GM18519 (cell line): ENCODE data around the gene BMP7.
"Not testable (repeated sequence)": the region's sequence is repeated elsewhere in the genome, so short reads cannot be mapped to it uniquely, and the experiment has no call there.

Source experiments
- ATAC-seq: cut with Tn5 transposase; IDR thresholded peaks from one replicate; pipeline ENCODE4 v1.9.1; 2021; ENCODE audit warnings: mild to moderate bottlenecking, moderate library complexity; ENCODE audit not compliant: unreplicated experiment, low FRiP score

Gene BMP7

DNA sequence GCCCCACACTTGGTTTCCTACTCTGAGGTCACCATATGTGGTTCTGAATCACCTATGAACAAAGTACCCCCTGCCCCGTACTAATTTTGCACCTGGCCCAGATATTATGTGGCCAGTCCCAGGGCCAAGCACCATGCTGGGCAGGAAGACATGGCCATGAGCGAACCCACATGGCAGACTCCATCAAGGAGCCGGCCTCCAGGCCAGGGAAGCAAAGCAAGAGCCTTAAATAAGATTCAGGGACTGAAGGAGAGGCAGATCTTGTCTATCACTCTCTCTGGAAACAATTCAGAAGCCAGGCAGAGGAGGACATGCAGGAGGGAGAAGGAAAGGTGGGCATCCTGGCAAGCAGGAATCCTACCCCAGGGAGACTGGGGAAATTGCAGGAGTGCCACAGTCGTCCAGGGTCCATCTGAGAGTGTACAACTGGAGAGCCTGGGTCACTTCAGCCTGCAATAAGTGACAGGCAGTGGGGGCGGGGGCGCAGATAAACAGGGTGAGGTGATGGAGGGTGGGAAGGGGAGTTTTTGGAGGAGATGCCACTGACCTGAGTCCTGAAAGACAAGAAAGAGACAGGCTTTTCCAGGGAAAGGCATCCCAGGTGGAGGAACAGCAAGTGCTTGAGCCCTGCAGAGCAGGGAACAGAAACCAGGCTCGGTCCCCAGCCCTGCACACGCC is 2.1 kb upstream of the BMP7 start:
- ATAC-seq = no peak

DNA sequence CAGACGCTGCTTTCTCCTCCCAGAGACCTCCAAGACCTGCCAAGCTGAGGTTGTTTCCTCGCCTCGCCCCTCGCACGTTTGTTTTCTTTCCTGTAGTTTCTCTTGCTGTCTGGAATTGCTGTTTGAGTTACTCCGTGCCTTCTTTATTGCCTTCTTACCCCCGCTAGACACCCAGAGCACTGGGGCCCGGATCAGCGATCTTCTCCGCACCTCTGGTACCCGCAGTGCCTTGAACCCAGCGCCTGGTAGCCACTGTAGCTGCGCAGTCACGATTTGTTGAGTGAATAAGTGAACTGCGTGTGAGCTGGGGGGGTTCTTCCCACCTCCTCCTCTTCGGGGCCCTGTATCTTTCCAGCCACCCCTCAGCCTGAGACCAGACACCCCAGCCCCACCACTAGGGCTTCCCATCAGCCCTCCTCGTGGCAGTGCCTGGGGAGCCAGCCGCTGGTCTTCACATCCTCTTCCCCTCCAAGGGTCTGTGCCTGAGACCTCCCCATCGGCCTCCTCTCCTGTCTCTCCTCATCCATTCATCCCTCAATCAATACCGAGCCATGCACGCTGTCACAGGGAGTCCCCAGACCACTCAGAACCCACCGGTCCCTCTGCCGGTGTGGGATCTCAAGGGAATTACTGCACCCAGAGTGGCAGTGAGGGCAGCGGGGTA is 849 bp upstream of the BMP7 start:
- no peak for ATAC-seq

DNA sequence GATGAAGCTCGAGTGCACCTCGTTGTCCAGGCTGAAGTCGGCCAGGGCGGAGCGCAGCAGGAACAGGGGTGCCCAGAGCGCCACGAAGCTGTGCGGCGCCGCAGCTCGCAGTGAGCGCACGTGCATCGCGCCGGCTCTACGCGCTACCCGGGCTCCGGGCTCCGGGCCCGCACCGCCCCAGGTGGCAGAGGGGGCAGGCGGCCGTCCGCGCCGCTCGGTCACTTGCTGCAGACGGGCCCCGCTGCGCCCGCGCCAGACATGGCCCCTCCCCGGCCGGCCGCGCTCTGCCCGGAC is 497 bp downstream of the BMP7 start:
- no peak for ATAC-seq

DNA sequence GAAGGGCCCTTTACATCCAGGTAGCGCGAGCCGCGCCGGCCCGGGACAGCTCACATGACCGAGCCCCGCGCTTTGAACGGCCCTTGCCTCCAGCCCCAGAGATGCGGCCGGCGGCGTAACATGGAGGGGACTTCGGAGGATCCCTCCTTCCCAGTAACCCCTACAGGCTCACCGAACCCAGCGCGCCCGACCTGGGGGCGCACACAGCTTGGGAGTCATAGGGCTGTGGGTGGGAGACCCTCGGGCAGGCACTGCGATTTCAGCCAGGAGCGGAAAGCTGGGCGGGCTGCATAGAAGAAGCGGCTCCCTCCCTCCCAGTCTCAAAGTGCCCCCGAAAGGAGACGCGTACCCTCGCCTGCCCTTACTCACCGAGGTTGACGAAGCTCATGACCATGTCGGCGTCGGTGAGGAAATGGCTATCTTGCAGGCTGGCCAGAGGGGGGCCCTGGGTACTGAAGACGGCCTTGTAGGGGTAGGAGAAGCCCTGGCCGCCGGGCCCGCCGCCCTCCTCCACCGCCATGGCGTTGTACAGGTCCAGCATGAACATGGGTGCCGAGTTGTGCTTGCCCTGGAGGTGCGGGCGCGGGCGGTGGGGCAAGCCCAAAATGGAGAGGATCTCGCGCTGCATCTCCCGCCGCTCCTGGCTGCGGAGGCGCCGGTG is 975 bp downstream of the BMP7 start:
- no peak for ATAC-seq

DNA sequence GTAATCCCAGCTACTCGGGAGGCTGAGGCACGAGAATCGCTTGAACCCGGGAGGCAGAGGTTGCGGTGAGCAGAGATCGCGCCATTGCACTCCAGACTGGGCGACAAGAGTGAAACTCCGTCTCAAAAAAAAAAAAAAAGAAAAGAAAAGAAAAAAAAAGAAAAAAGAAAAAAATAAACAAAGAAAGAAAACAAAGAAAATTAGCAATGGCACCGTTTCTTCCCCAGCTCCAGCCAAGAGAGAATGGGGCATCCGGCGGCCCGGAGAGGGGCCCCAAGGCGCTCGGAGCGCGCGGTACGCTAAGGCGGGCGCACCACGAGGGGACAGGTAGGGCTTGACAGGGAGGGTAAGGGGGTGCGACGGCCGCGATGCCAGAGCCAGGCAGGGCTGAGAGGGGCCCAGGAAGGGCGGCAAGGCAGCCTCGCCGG is 1.5 kb downstream of the BMP7 start:
- ATAC-seq = not testable (repeated sequence)

DNA sequence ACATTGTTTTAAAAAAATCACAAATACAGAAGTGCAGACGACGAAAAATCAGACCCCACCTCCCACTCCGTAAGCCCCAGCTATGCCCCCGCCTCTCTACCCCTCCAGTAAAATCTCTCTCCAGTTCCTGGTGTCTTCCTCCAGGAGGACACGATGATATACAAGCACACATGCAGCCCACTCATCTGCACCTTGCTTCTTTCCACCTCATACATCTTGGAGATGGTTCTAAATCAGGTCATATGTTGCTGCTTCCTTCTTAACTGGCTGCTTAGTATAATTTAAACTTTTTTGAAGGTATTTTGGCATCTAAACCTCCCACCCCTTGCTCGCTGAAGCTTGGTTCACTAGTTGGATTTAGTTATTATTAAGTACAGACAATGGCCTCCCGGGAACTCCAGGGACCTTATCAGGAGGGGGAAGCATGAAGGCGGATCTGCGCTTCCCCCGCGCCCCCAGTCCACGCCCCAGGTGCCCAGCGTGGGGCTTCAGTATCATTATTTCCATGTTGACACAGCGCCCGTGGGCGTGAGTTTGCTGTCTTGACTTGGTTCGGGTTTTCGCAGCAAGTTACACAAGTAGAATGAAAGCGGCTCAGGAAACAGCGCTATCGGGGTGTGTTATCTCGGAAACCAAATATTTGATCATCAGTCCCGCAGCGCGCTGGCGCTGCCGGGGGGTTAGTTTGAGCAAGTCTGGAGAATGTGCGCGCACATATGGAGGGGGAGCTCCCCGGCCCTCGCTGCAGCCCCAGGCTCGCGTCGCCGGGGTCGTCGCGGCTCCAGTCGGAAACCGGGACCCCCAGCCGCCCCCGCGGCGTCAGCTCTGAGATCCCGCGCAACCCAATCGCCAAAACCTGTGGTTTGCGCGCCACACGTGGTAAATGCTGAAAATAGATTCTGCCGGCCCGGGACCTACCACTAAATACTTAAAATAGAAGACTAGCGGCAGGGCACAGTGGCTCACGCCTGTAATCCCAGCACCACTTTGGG is 2.3 kb downstream of the BMP7 start:
- ATAC-seq = no peak

DNA sequence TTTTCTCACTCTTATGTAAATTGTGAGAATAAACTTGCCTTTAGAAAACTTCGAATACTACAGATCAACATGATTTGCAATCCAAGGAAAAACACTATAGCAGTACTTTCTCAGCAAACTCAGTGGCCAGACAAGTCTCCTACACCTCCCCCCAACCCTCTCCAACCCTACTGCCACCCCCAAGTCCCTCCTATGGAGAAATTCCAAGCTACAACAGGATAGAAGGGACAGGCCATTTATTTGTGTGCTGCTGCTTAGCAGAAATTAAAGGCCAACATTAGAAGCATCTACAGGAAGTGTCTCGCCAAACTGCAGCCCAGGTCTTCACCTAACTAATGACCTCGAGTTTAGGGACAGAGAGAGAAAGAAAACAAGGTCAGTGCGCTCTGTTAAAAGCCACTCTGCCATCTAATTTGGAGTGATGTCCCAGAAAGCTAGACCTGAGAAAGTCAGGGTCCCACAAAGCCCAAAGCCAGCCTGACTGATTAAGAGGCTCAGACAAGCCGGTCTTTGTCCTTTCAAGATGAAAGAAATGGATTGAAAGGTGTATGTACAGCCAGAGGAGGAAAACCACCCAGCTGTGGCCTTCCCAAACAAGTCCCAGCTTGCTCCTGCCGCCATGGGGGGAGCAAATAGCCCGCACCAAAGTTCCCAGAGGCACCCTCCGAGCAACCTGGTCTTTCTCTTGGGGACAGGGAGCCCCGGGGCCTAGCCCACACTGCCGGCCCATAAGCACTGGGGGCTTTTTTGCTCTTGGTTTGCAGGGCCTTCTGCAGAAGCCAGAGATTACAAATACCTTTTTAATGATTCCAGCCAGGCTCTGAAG is 3.4 kb downstream of the BMP7 start:
- ATAC-seq = no peak

DNA sequence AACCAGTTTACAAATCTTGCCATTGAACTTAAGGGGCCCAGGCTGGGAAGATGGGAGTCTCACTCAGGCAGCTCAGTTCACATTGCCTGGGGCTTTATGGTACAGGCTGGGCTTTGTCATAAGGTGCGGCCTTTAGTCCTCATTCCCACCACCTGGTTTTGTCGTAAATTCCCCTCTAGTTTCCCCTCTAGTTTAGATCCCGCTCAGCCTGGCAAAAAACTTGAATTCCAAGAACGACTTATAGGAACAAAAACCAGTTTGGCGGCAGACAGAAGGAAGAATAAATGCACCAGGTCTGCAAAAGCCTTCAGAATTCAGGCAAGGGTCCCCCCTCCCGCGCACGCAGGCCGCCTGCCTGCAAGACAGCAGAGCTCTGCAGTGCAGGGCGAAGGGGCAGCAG is 4.1 kb downstream of the BMP7 start:
- no peak for ATAC-seq

DNA sequence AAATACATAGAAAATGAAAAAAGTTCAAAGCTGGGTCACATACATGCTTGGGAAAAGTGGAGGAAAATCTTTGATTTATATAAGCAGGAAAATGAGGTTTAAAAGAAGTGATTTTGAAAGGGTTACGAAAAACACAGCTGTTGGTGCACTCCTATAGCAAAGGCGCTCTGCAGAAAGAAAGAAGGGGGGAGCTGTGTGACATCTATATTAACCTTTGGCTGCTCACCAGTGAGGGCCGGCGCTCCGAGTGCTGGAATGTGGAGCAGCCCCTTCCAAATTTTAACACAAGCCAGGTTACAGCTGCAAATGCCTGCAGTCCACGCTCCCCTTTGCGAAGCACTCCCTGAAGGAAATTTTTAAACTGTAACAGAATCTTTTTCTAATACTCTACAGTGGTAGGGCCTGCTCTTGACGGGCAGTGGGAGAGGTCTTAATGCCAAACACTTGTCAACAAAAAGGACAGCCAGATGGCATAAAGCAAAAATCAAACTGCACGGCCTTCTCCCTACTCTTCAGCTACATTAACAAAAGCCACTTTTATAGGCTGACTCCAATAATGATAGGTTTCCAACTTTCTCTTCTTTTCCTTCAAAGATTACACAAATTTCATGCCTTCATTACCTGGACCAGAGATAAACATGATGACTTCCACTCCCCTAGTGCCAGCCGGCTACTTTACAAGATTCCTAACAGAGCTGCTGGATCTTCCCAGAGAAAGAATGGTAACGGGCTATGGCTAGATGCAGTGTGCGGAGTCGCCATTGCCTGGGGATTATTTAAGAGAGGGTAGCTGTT is 4.8 kb downstream of the BMP7 start:
- ATAC-seq = no peak

DNA sequence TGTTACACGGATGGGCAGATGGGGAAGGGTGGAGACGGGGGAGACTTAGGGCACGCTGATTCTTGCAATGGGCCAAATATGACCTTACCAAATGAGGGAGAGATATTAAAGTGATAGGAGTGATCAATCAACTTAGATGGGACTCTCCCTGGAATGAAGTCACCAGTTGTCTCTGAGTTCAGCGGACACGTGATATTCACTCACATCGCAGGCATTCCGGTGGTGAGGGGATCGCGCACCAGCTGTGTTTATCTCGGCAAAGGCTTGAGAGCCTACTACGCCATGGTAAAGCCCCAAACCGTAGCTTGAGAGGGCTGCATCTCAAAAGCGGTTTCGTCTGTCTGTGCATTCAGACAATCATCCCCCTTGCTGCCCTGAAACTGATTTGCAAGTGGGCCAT is 5.5 kb downstream of the BMP7 start:
- ATAC-seq = no peak

DNA sequence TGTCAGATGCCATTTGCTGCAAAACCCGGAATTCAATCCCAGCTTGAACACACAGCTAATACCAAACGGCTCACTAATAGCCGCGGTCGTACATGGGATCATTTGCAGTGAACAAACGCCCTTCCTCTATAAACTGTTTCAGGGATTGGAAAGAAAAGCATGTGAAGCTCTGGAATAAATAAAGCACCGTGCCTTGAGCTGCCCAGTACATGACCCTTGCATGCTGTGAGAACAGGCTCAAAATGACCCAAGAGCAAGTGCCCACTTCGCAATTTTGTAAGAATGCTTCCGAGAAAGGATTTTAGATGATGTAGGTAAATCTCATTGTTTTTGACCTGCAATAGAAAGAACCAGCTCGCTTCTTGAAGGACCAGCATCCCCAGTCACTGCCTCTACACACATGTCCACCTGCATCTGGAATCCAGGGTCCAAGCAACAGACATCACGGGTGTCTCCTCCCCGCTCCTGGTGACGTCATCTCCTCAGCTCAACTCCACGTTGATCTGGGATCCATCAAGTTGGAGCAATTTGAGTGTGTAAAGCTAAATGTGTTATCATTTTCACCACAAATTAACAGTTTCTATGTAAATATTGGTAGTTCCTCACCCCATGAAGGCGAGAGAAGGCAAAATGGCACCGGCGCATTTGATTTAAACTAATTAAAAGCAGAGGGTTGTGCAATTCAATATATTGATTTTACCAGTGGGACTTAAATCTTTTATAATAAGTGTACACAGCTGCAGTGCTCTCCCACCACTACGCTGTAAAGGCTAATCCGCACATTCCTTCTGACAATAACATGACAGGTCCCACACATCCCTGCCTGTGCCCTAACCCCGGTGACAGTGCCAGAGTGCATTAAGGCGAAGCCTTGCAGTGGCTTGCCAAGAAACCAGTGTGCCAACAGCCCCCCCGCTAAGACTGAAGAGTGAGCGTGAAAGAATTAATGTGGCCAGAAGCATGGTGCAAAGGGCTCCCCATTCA is 6.2 kb downstream of the BMP7 start:
- ATAC-seq = no peak

DNA sequence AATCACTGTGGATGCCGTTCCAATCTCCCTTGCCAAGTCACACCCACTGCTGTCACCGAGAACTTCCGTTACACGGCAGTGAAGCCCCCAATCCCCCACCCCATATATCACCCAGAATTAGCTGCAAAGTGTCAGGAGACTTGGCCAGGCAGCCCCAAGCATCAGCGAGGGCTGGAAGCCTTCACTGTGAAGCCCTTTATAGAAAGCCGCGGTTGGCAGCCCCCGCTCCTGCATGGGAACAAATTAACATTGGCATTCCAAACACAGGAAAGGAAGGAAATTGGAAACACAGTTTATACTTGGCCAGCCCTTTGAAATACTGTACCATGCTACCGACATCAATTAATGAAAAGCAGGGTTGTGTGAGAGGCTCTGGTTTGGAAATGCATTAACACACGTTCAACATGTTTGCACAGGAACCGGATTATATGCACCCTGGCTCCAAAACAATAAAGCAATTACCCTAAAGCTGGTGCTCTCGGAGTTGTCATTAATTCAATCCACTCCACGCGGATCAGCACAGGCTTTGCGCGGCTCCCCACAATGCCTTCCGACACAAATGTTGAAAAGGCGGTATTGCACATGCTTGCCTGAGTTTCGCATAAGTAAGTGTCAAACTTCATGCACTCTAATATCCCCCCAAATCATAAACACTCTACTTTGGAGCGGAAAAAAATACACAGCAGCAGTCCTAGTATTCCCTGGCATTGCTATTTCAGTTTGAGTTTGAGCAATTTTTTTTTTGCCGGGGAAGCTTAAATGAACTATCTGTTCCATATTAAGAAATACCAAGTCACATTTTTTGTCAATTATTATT is 7.1 kb downstream of the BMP7 start:
- ATAC-seq = no peak

DNA sequence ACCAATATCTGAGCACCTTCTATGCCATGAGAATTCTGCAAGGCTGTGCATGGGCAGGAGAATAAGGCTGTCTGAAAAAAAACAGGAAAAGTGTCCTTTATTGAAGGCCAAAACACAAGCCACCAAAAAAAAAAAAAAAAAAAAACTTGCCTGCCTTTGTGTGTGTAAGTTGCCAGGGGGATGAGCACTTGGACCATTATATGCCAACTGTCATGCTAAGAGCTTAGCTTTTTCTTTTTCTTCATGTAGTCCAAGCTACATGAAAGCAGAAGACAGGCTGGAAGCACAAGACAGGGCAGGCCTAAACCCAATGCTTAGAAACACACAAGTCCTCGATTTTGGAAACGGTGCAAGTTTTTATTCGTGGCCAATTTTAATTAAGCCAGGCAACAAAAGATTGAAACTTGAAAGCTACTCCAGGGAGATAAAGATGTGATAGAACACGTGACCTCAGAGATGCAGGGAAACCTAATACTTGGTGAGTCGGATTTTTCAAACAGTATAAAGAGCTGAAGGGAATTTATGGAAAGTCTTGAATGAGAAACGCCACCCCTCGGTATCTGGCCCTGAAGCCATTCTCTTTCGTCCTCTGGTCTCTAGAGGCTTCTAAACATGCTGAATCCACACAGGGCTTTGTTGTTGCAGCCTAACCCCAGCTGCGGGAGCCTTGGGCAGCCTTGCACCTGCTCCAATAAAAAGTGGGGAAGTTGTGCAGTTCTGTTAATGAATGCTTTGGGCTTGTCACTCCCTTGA is 8.6 kb downstream of the BMP7 start:
- no peak for ATAC-seq

DNA sequence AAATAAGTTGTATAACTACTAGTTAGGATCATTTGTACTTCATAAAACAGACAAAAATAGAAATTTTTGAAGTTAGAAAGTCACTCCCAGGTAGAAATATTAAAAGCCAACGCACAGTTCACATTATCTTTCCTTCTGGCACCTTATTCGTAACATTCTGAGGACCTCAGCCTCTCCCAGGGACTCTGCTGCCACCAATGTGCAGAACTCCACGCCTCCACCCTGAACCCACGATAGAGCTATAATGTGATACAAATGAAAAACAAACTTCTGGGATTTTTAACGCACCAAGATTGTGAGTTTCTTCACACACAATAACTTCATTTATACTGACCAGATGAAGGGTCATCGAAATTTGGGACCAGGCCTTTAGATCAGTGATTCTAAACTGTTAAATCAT is 9.5 kb downstream of the BMP7 start:
- no peak for ATAC-seq

DNA sequence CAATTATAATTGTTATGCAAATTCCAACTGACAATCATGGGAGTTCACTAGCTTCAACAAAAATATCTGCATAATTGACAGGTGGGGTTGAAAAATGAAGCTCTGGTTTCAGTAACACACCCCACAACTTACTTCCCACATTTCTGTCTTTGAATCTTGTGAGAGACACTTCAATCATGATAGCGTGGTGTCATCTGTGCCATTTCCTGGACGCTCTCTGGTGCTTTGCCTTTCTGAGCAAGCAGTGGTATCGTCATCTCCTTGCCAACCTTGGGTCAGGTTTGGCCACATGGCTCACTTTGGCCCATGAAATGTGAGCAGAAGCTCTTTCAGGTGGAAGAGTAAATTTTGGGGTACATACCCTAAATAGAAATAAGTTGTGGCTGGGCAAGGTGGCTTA is 10.2 kb downstream of the BMP7 start:
- no peak for ATAC-seq

DNA sequence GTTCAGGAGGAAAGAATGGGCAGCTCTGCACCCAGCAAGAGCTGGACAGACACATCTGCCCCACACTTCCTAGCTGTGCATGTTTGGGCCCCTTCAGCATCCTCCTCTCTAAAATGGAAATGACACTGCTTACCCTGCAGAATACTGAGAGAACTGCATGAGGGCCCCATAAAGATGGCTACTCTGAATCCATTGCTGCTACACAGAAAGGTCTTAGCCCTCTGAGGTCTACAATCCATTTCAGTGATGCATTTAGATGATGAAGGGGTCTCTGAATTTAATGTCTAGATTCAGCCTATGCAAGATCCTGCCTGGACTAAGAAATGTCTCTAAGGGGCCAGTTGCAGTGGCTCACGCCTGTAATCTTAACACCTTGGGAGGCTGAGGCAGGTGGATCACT is 11.3 kb downstream of the BMP7 start:
- no peak for ATAC-seq
